ENCODE data around the gene LSG1. TPM values are rescaled to one million over a fixed set of nuclear protein-coding genes. Genes with fewer than 3 reads are reported as not detected.

LSG1 gene
- total RNA-seq (29.5 TPM), polyA plus RNA-seq (21.7 TPM)
- long read RNA-seq, donor 1, partial matches to known transcripts = 0 of 1 reads
- long read RNA-seq, donor 1, other reads (novel, unspliced or antisense) = 0 of 1 reads
- long read RNA-seq, donor 2 = 0 reads
- long read RNA-seq, donor 3, transcript LSG1-201 (14 exons, 3,572 nt) = major isoform, 10 of 11 reads
- long read RNA-seq, donor 3, partial matches to known transcripts = 0 of 11 reads
- long read RNA-seq, donor 3, other reads (novel, unspliced or antisense) = 0 of 11 reads
- long read RNA-seq, donor 4, partial matches to known transcripts = 0 of 4 reads
- long read RNA-seq, donor 4, other reads (novel, unspliced or antisense) = 0 of 4 reads
- long read RNA-seq, donor 5, transcript LSG1-201 (14 exons, 3,572 nt) = major isoform, 5 of 7 reads
- long read RNA-seq, donor 5, partial matches to known transcripts = 0 of 7 reads
- long read RNA-seq, donor 5, other reads (novel, unspliced or antisense) = 0 of 7 reads
- long read RNA-seq, donor 6, partial matches to known transcripts = 0 of 6 reads
- long read RNA-seq, donor 6, other reads (novel, unspliced or antisense) = 0 of 6 reads
- long read RNA-seq, donor 7, transcript LSG1-201 (14 exons, 3,572 nt) = major isoform, 5 of 6 reads
- long read RNA-seq, donor 7, partial matches to known transcripts = 0 of 6 reads
- long read RNA-seq, donor 7, other reads (novel, unspliced or antisense) = 0 of 6 reads
- long read RNA-seq, donor 8, partial matches to known transcripts = 0 of 5 reads
- long read RNA-seq, donor 8, other reads (novel, unspliced or antisense) = 0 of 5 reads
- long read RNA-seq, donor 9, partial matches to known transcripts = 0 of 4 reads
- long read RNA-seq, donor 9, other reads (novel, unspliced or antisense) = 0 of 4 reads
- long read RNA-seq, donor 10, partial matches to known transcripts = 0 of 2 reads
- long read RNA-seq, donor 10, other reads (novel, unspliced or antisense) = 0 of 2 reads

GRCh38 chr3:194671900-194672808 is at the start of gene LSG1:
Gene LSG1 (minus strand): TSS chr3:194672191. CDS start chr3:194672162, 29 bp downstream.
- H3K4me1 ChIP-seq (ENCODE audit: control insufficient read depth in 2 of 2, insufficient read depth in 2 of 2, low read length in 2 of 2) = peaks cover 3 to 9% of the 10 kb centered on the region in 2 donors
- WGBS = under 1% methylated on average over 57 of the region's 57 CpGs

GRCh38 chr3:194720048-194720447 is 48.1 kb upstream of the LSG1 start:
- no peaks in the 10 kb centered on the region for H3K4me1 ChIP-seq (ENCODE audit: control insufficient read depth in 2 of 2, insufficient read depth in 2 of 2, low read length in 2 of 2)
- DNase-seq (ENCODE audit: low read depth in 6 of 9, low spot score in 9 of 9) = no peak
- 96% methylated on average over 6 of the region's 6 CpGs for WGBS
- no peaks in the 10 kb centered on the region for H3K9me3 ChIP-seq (ENCODE audit: control insufficient read depth in 2 of 2, insufficient read depth in 1 of 2, low read length in 1 of 2)
- H3K4me3 ChIP-seq (ENCODE audit: low read length in 2 of 2) = no peak overlapping the region
- H3K27me3 ChIP-seq (ENCODE audit: control insufficient read depth in 2 of 2, insufficient read depth in 1 of 2, low read length in 1 of 2) = no peaks in the 10 kb centered on the region
- H3K36me3 ChIP-seq (ENCODE audit: control insufficient read depth in 2 of 2, insufficient read depth in 2 of 2, low read length in 1 of 2) = no peaks in the 10 kb centered on the region
- no peak overlapping the region for H3K27ac ChIP-seq (ENCODE audit: low read depth in 1 of 2, low read length in 1 of 2)

More at GRCh38 chr3:194671900-194672808, at the start of gene LSG1:
- peak within 1 kb of the TSS; percentile 77 to 84 for H3K27ac ChIP-seq (ENCODE audit: low read depth in 1 of 2, low read length in 1 of 2)
- no peaks in the 10 kb centered on the region for H3K9me3 ChIP-seq (ENCODE audit: control insufficient read depth in 2 of 2, insufficient read depth in 1 of 2, low read length in 1 of 2)
- DNase-seq (ENCODE audit: low read depth in 6 of 9, low spot score in 9 of 9) = peak; percentile 87 to 98 (median 95)
- peak within 1 kb of the TSS; percentile 59 to 92 for H3K4me3 ChIP-seq (ENCODE audit: low read length in 2 of 2)
- peaks cover 0 to 10% of the 10 kb centered on the region in 2 donors for H3K36me3 ChIP-seq (ENCODE audit: control insufficient read depth in 2 of 2, insufficient read depth in 2 of 2, low read length in 1 of 2)
- peaks cover 4 to 14% of the 10 kb centered on the region in 2 donors for H3K27me3 ChIP-seq (ENCODE audit: control insufficient read depth in 2 of 2, insufficient read depth in 1 of 2, low read length in 1 of 2)

- H3K27ac ChIP-seq (ENCODE audit: low read depth in 1 of 2, low read length in 1 of 2) = no peak overlapping the region
- no peaks in the 10 kb centered on the region for H3K4me1 ChIP-seq (ENCODE audit: control insufficient read depth in 2 of 2, insufficient read depth in 2 of 2, low read length in 2 of 2)
- no peak for DNase-seq (ENCODE audit: low read depth in 6 of 9, low spot score in 9 of 9)
- H3K36me3 ChIP-seq (ENCODE audit: control insufficient read depth in 2 of 2, insufficient read depth in 2 of 2, low read length in 1 of 2) = no peaks in the 10 kb centered on the region
- H3K4me3 ChIP-seq (ENCODE audit: low read length in 2 of 2) = no peak overlapping the region
- WGBS = 94% methylated on average over 2 of the region's 2 CpGs
- no peaks in the 10 kb centered on the region for H3K27me3 ChIP-seq (ENCODE audit: control insufficient read depth in 2 of 2, insufficient read depth in 1 of 2, low read length in 1 of 2)
- H3K9me3 ChIP-seq (ENCODE audit: control insufficient read depth in 2 of 2, insufficient read depth in 1 of 2, low read length in 1 of 2) = no peaks in the 10 kb centered on the region
Measured at GRCh38 chr3:194718079-194718478, 46.1 kb upstream of the LSG1 start.

- 97% methylated on average over 8 of the region's 8 CpGs for WGBS
- no peak for DNase-seq (ENCODE audit: low read depth in 6 of 9, low spot score in 9 of 9)
- Histone ChIP-seq H3K4me1 (ENCODE audit: control insufficient read depth in 2 of 2, insufficient read depth in 2 of 2, low read length in 2 of 2) (no peaks in the 10 kb centered on the region), H3K36me3 (ENCODE audit: control insufficient read depth in 2 of 2, insufficient read depth in 2 of 2, low read length in 1 of 2) (no peaks in the 10 kb centered on the region), H3K4me3 (ENCODE audit: low read length in 2 of 2) (no peak overlapping the region), H3K9me3 (ENCODE audit: control insufficient read depth in 2 of 2, insufficient read depth in 1 of 2, low read length in 1 of 2) (no peaks in the 10 kb centered on the region), H3K27ac (ENCODE audit: low read depth in 1 of 2, low read length in 1 of 2) (no peak overlapping the region), H3K27me3 (ENCODE audit: control insufficient read depth in 2 of 2, insufficient read depth in 1 of 2, low read length in 1 of 2) (no peaks in the 10 kb centered on the region)
Measured at GRCh38 chr3:194715022-194715800, 43.2 kb upstream of the LSG1 start.

- H3K9me3 ChIP-seq (ENCODE audit: control insufficient read depth in 2 of 2, insufficient read depth in 1 of 2, low read length in 1 of 2) = no peaks in the 10 kb centered on the region
- no peaks in the 10 kb centered on the region for H3K4me1 ChIP-seq (ENCODE audit: control insufficient read depth in 2 of 2, insufficient read depth in 2 of 2, low read length in 2 of 2)
- DNase-seq (ENCODE audit: low read depth in 6 of 9, low spot score in 9 of 9) = no peak
- WGBS = 84% methylated on average over 6 of the region's 6 CpGs
- no peaks in the 10 kb centered on the region for H3K27me3 ChIP-seq (ENCODE audit: control insufficient read depth in 2 of 2, insufficient read depth in 1 of 2, low read length in 1 of 2)
- no peaks in the 10 kb centered on the region for H3K36me3 ChIP-seq (ENCODE audit: control insufficient read depth in 2 of 2, insufficient read depth in 2 of 2, low read length in 1 of 2)
- H3K27ac ChIP-seq (ENCODE audit: low read depth in 1 of 2, low read length in 1 of 2) = no peak overlapping the region
- H3K4me3 ChIP-seq (ENCODE audit: low read length in 2 of 2) = no peak overlapping the region
Measured at GRCh38 chr3:194714564-194714963, 42.6 kb upstream of the LSG1 start.

GRCh38 chr3:194714137-194714455 is 42.1 kb upstream of the LSG1 start:
- Histone ChIP-seq H3K4me1 (ENCODE audit: control insufficient read depth in 2 of 2, insufficient read depth in 2 of 2, low read length in 2 of 2) (no peaks in the 10 kb centered on the region), H3K4me3 (ENCODE audit: low read length in 2 of 2) (no peak overlapping the region), H3K36me3 (ENCODE audit: control insufficient read depth in 2 of 2, insufficient read depth in 2 of 2, low read length in 1 of 2) (no peaks in the 10 kb centered on the region), H3K27me3 (ENCODE audit: control insufficient read depth in 2 of 2, insufficient read depth in 1 of 2, low read length in 1 of 2) (no peaks in the 10 kb centered on the region), H3K27ac (ENCODE audit: low read depth in 1 of 2, low read length in 1 of 2) (no peak overlapping the region), H3K9me3 (ENCODE audit: control insufficient read depth in 2 of 2, insufficient read depth in 1 of 2, low read length in 1 of 2) (no peaks in the 10 kb centered on the region)
- no peak for DNase-seq (ENCODE audit: low read depth in 6 of 9, low spot score in 9 of 9)
- WGBS = 96% methylated on average over 5 of the region's 5 CpGs

GRCh38 chr3:194713299-194714136 is 41.5 kb upstream of the LSG1 start:
- 94% methylated on average over 9 of the region's 9 CpGs for WGBS
- no peaks in the 10 kb centered on the region for H3K4me1 ChIP-seq (ENCODE audit: control insufficient read depth in 2 of 2, insufficient read depth in 2 of 2, low read length in 2 of 2)
- no peaks in the 10 kb centered on the region for H3K9me3 ChIP-seq (ENCODE audit: control insufficient read depth in 2 of 2, insufficient read depth in 1 of 2, low read length in 1 of 2)
- no peak overlapping the region for H3K27ac ChIP-seq (ENCODE audit: low read depth in 1 of 2, low read length in 1 of 2)
- no peaks in the 10 kb centered on the region for H3K36me3 ChIP-seq (ENCODE audit: control insufficient read depth in 2 of 2, insufficient read depth in 2 of 2, low read length in 1 of 2)
- H3K27me3 ChIP-seq (ENCODE audit: control insufficient read depth in 2 of 2, insufficient read depth in 1 of 2, low read length in 1 of 2) = no peaks in the 10 kb centered on the region
- H3K4me3 ChIP-seq (ENCODE audit: low read length in 2 of 2) = no peak overlapping the region
- DNase-seq (ENCODE audit: low read depth in 6 of 9, low spot score in 9 of 9) = no peak
